Activated B cell treated with CpG ODN at 0.5 μM for 24 hours (primary cell): ENCODE data around the gene DDX10. TPM values are rescaled to one million over a fixed set of nuclear protein-coding genes. Genes with fewer than 3 reads are reported as not detected.

Source experiments
- ATAC-seq: fragments of 200-7000 bp; cut with Tn5 transposase; one replicate; pipeline ENCODE4 v1.10.0; 2021; ENCODE audit warnings: low read depth, mild to moderate bottlenecking, moderate library complexity
- CTCF ChIA-PET: fragments of 350-600 bp; sonication (Branson Sonifier 250); formaldehyde crosslinking; loops from one replicate; lab custom pipeline; 2021; ENCODE audit warnings: antibody characterized with exemption; lab: Charles Lee
- POLR2A ChIA-PET: fragments of 350-600 bp; sonication (Branson Sonifier 250); formaldehyde crosslinking; loops from one replicate; lab custom pipeline; 2021; ENCODE audit warnings: antibody characterized with exemption; lab: Charles Lee
- DNase-seq: peaks from one replicate; pipeline ENCODE4 v3.0.0; 2022
- H3K27ac Mint-ChIP-seq: one replicate; pipeline ENCODE4 v1.8.0; 2020; ENCODE audit warnings: mixed read lengths
- H3K27me3 Mint-ChIP-seq: one replicate; pipeline ENCODE4 v1.8.0; 2021; ENCODE audit warnings: mixed read lengths
- H3K36me3 Mint-ChIP-seq: one replicate; pipeline ENCODE4 v1.8.0; 2021; ENCODE audit warnings: low read depth, mixed read lengths
- H3K4me1 Mint-ChIP-seq: one replicate; pipeline ENCODE4 v1.8.0; 2021; ENCODE audit warnings: mixed read lengths
- H3K4me3 Mint-ChIP-seq: one replicate; pipeline ENCODE4 v1.8.0; 2020; ENCODE audit warnings: mild to moderate bottlenecking, mixed read lengths
- H3K9me3 Mint-ChIP-seq: one replicate; pipeline ENCODE4 v1.8.0; 2020; ENCODE audit warnings: mixed read lengths
- CTCF ChIP-seq: fragments of 200-600 bp; IDR thresholded peaks from one replicate; pipeline ENCODE4 v1.8.0; 2022; ENCODE audit warnings: antibody characterized with exemption, mild to moderate bottlenecking
- intact Hi-C: fragments of 100-400 bp; cut with micrococcal nuclease; formaldehyde crosslinking; loops from one replicate; pipeline ENCODE4 v1.15.1; 2024
- total RNA-seq: library from RNA; stranded (reverse); gene quantifications from 2 replicates; pipeline ENCODE4 v1.2.3, GENCODE V29; 2022

The DDX10 gene
- total RNA-seq, 1 donor from 2014 or later, result 43.3 TPM

GRCh38 chr11:108751444-108751843, 86.6 kb downstream of the DDX10 start:
- Mint-ChIP-seq H3K27me3 (no peaks in the 10 kb centered on the region), H3K9me3 (no peaks in the 10 kb centered on the region), H3K27ac (peak overlapping the region; percentile 36), H3K4me1 (peaks cover 39% of the 10 kb centered on the region), H3K36me3 (peaks cover 7% of the 10 kb centered on the region), H3K4me3 (no peak overlapping the region)
- no peak for ATAC-seq
- CTCF ChIA-PET, result no interaction called here
- intact Hi-C loops, result loop anchor here (1.0 kb wide), 1 partner anchor 15 kb away; no protein-coding TSS in a partner anchor
- POLR2A ChIA-PET, result no interaction called here
- no peak for DNase-seq
- TF ChIP-seq CTCF, result no peak

GRCh38 chr11:108752297-108752751, 87.5 kb downstream of the DDX10 start:
- intact Hi-C loops, result no loop called here
- no peak overlapping the region for H3K27ac Mint-ChIP-seq
- no peak overlapping the region for H3K4me3 Mint-ChIP-seq
- CTCF ChIA-PET, result no interaction called here
- no peak for TF ChIP-seq CTCF
- H3K9me3 Mint-ChIP-seq, result no peaks in the 10 kb centered on the region
- POLR2A ChIA-PET, result no interaction called here
- peaks cover 3% of the 10 kb centered on the region for H3K36me3 Mint-ChIP-seq
- ATAC-seq (no peak), DNase-seq (no peak)
- no peaks in the 10 kb centered on the region for H3K27me3 Mint-ChIP-seq
- peaks cover 39% of the 10 kb centered on the region for H3K4me1 Mint-ChIP-seq

GRCh38 chr11:108754901-108755625, 90.2 kb downstream of the DDX10 start:
- Mint-ChIP-seq H3K4me3 (no peak overlapping the region), H3K9me3 (no peaks in the 10 kb centered on the region), H3K4me1 (peaks cover 44% of the 10 kb centered on the region), H3K36me3 (no peaks in the 10 kb centered on the region), H3K27ac (no peak overlapping the region), H3K27me3 (no peaks in the 10 kb centered on the region)
- POLR2A ChIA-PET, result no interaction called here
- intact Hi-C loops, result no loop called here
- no peak for TF ChIP-seq CTCF
- ATAC-seq (no peak), DNase-seq (no peak)
- CTCF ChIA-PET, result no interaction called here

GRCh38 chr11:108757630-108758029, 92.8 kb downstream of the DDX10 start:
- H3K4me1 Mint-ChIP-seq, result peaks cover 25% of the 10 kb centered on the region
- DNase-seq, result no peak
- POLR2A ChIA-PET, result no interaction called here
- no peaks in the 10 kb centered on the region for H3K36me3 Mint-ChIP-seq
- no peak overlapping the region for H3K27ac Mint-ChIP-seq
- no peak overlapping the region for H3K4me3 Mint-ChIP-seq
- no peak for TF ChIP-seq CTCF
- intact Hi-C loops, result no loop called here
- H3K27me3 Mint-ChIP-seq, result no peaks in the 10 kb centered on the region
- H3K9me3 Mint-ChIP-seq, result no peaks in the 10 kb centered on the region
- no peak for ATAC-seq
- CTCF ChIA-PET, result interaction anchor here (1.5 kb wide), 1 partner anchor 23 kb away, joined by 4 read pairs; no protein-coding TSS in a partner anchor

- intact Hi-C loops, result no loop called here
- TF ChIP-seq CTCF, result no peak
- ChIA-PET CTCF (no interaction called here), POLR2A (no interaction called here)
- Mint-ChIP-seq H3K27ac (no peak overlapping the region), H3K27me3 (no peaks in the 10 kb centered on the region), H3K4me1 (peaks cover 23% of the 10 kb centered on the region), H3K4me3 (no peak overlapping the region), H3K36me3 (no peaks in the 10 kb centered on the region), H3K9me3 (no peaks in the 10 kb centered on the region)
- no peak for ATAC-seq
- DNase-seq, result no peak
Observed at GRCh38 chr11:108758458-108758857, 93.6 kb downstream of the DDX10 start.
